ENCODE data around the gene NR6A1.

DNA sequence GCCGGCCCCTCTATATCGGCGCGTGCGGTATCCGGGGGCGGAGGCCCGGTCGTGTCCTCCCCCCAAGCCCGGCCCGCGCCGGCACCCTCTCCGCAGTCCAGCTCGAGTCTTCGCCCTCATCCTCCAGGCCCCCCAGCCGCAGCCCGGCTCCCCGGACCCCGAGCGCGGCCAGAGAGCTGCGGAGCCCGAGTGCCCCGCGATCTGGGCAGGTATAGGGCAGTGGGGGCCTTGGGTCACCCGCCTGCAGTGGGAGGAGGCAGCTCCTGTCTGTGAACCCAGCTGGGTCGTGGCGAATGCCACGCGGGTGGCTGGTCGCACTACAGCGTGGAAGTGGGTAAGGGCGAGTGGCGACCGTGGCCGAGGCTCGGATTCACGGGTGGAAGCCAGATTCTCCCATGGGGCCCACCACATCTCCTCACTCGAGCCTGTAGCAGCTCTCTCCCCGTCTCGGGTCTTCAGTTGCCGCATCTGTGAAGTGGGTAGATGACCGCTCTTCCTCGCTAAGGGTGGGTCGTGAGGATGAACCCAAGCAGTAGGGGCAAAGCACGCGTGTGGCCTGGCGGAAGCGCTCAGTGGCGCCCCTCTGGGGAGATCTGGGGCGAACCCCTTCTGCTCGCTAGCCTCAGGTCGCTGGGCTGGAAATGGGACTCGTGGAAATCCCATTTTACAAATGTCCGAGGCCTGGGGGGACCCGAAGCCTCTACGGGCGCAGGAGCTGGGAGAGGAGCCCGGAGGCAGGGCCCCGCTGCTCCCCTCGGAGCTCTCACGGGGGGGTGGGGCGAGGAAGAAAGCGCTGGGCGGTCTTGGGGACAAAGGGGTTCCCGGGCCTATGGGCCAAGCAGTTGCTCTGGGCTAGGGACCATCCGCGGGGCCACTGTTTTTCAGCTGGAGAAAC, 265.9 kb downstream of the NR6A1 start:
- TF ChIP-seq, protein P1, sequence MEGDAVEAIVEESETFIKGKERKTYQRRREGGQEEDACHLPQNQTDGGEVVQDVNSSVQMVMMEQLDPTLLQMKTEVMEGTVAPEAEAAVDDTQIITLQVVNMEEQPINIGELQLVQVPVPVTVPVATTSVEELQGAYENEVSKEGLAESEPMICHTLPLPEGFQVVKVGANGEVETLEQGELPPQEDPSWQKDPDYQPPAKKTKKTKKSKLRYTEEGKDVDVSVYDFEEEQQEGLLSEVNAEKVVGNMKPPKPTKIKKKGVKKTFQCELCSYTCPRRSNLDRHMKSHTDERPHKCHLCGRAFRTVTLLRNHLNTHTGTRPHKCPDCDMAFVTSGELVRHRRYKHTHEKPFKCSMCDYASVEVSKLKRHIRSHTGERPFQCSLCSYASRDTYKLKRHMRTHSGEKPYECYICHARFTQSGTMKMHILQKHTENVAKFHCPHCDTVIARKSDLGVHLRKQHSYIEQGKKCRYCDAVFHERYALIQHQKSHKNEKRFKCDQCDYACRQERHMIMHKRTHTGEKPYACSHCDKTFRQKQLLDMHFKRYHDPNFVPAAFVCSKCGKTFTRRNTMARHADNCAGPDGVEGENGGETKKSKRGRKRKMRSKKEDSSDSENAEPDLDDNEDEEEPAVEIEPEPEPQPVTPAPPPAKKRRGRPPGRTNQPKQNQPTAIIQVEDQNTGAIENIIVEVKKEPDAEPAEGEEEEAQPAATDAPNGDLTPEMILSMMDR (conservative IDR thresholded peaks at IDR 0.05 in 1 of 2, IDR thresholded peaks at IDR 0.05 in 1 of 2; ENCODE audit: extremely low read depth in 1 of 2, insufficient read depth in 1 of 2, low read depth in 1 of 2, low read length in 2 of 2): no peak
- TF ChIP-seq EZH2 (IDR thresholded peaks at IDR 0.05; ENCODE audit: borderline replicate concordance, low read length): peak; percentile 74

Measured in mammary epithelial cell (primary cell).